ENCODE measurements around the gene CDK11A. TPM values are rescaled to one million over a fixed set of nuclear protein-coding genes. Genes with fewer than 3 reads are reported as not detected.
"Not testable (repeated sequence)": the region's sequence is repeated elsewhere in the genome, so short reads cannot be mapped to it uniquely, and the experiment has no call there.

CDK11A gene
- total RNA-seq, 1 donor from 2014 or later, result 35.6 TPM

DNA sequence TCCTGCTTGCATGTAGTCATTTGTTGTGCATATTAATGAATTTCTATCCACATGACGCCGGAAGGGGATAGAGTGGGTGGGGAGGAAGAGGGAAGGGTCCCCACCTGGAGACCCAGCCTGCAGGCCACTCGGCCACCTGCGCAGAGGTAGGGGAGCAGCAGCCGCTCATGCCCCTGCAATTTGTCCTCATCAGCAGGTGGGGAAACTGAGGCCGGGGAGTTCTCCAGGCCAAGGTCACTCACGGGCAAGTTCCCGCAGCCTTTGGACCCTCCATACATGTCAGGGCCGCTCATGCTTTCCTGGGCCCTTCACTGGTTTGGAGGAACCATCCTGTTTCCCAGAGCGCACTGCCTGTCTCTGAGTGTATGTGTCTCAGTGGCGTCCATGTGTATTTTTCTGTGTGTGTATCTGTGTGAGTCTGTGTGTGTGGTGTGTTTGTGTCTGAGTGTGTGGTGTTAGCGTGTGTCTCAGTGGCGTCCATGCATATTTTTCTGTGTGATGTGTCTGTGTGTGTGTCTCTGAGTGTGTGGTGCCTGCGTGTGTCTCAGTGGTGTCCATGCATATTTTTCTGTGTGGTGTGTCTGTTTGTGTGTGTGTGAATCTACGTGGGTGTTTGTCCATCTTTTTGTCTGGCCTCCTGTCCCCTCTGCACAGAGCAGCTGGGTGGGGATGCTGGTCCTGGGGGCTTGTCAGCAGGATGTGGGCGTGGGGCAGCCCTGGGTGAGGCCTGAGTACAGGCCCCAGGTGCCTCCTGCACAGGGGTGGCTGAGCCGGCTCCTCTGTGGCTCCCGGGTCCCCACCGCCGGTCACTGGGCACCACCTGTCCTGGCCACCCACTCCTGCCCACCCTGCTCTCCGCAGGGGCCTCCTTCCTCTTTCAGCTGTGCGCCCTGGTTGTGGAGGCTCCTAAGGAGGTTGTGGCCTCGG, 27.5 kb downstream of the CDK11A start:
- intact Hi-C loops (cut with DNase I); H3K4me3 ChIP-seq; H3K27ac ChIP-seq; H3K4me1 ChIP-seq; DNase-seq (ENCODE audit: extremely low spot score in 2 of 2); H3K27me3 ChIP-seq; H3K9me3 ChIP-seq; H3K36me3 ChIP-seq: not testable (repeated sequence)

DNA sequence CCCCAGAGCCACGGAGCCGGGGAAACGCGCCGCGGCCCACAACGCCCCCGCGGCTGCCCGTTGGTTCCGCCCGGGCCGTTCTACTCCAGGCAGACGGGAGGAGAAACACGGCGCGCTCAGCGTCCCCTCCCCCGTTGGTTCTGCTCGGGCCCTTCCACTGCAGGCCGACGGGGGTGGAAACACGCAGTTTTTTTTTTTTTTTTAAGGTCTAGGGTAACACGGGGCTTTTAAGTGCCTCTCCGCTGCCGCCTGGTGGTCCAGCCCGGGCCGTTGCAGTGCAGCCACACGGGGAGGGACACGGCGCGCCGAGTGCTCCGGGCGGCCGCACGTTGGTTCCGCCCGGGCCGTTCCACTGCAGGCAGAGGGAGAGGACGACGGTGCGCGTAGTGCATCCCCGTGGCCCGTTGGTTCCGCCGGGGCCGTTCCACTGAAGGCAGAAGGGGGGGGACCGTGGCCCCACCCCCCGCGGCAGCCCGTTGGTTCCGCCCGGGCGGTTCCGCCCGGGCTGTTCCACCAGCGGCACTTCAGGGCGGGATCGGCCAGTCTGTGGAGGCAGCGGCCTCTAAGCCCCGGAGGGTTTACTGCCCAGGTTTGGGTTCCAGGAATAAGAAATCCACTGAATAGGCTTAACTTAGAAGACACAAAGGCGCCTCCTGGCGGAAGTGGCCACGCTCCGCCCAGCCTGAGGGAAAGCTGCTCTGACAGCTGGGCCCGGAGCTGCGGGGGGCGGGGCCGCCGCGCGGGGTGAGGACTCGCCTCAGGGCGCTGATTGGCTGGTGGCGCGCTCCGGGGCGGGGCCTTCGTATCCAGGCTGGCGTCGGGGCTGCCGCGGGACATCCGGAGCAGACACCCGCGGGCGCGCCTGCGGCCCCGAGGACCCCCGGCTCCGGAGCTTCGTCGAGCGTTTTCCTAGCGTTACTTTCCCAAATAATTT, 31.2 kb downstream of the CDK11A start, which contains the start of gene SLC35E2B:
SLC35E2B (minus strand) TSS at position 82 of the 934 bp plus-strand sequence. CDS start 16,096 bp downstream, outside the sequence.
- peak in 1 of 2 donors; percentile 40 for TF ChIP-seq POLR2AphosphoS5 (IDR thresholded peaks at IDR 0.05; ENCODE audit: insufficient read depth in 1 of 2, low read depth in 1 of 2)
- Histone ChIP-seq H3K4me1 (peaks cover 25% of the 10 kb centered on the region), H3K36me3 (peaks cover 0 to 17% of the 10 kb centered on the region in 2 donors), H3K27ac (peak within 1 kb of the TSS; percentile 90), H3K4me3 (peak within 1 kb of the TSS; percentile 42 to 60)
- H3K27me3 ChIP-seq; H3K9me3 ChIP-seq; intact Hi-C loops (cut with DNase I): not testable (repeated sequence)
- DNase-seq (ENCODE audit: extremely low spot score in 2 of 2), result peak in 1 of 2 donors; percentile 14

DNA sequence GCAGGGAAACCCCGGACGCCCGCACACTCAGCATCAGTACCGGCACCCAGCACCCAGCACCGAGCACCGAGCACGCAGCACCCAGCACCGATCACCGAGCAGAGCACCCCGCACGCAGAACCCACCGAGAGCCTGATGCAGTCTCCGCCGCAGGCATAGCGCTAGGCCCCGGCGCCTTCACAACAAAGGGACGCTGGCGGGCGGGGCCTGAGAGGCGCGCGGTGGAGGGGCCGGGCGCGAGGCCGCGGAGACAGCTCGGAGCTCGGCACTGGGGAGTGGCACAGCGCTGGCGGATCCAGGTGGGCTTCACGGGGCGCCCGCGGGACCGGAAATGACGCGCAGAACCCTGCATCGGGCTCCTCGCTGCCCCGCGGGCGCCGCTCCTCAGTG, 31.8 kb downstream of the CDK11A start:
- peaks cover 0 to 17% of the 10 kb centered on the region in 2 donors for H3K36me3 ChIP-seq
- H3K27me3 ChIP-seq; intact Hi-C loops (cut with DNase I); DNase-seq (ENCODE audit: extremely low spot score in 2 of 2); H3K9me3 ChIP-seq: not testable (repeated sequence)
- H3K4me3 ChIP-seq, result peak overlapping the region; percentile 42 to 60
- peaks cover 31% of the 10 kb centered on the region for H3K4me1 ChIP-seq
- peak overlapping the region; percentile 90 for H3K27ac ChIP-seq

DNA sequence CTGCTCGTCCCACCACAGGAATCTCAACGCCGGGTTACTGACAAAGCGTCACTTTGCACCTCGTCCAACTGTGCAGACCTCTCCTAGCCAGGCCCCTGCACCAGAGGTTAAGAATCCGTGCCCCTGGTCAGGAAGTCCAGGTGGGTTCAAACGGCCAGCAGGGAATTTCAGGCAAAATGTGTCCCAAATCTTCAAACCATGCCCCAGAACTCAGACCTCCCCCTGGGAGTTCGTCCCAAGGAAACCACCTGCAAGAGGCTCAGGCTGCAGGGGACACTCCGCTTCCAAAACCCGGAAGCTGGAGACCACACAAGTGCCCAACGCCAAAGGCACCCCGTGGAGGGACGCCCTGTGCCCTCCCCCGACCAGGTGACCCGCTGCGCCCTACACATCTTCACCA, 32.7 kb downstream of the CDK11A start:
- H3K27me3 ChIP-seq; intact Hi-C loops (cut with DNase I); DNase-seq (ENCODE audit: extremely low spot score in 2 of 2); H3K9me3 ChIP-seq: not testable (repeated sequence)
- peak overlapping the region; percentile 68 for H3K27ac ChIP-seq
- H3K4me3 ChIP-seq, result peak overlapping the region in 1 of 2 donors; percentile 35
- peaks cover 40% of the 10 kb centered on the region for H3K4me1 ChIP-seq
- H3K36me3 ChIP-seq, result peaks cover 0 to 17% of the 10 kb centered on the region in 2 donors

DNA sequence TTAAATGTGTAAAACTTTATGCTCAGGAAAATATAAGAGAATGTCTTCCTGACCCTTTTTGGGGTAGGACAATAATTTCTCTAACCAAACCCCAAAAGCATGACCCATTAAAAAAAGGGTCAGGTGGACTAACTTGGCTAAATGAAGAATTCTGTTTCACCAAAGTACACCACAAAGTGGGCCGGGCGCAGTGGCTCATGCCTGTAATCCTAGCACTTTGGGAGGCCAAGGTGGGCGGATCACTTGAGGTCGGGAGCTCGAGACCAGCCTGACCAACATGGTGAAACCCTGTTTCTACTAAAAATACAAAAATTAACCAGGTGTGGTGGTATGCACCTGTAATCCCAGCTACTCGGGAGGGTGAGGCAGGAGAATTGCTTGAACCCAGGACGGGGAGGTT, 34.6 kb downstream of the CDK11A start:
- intact Hi-C loops (cut with DNase I); H3K27ac ChIP-seq: not testable (repeated sequence)

DNA sequence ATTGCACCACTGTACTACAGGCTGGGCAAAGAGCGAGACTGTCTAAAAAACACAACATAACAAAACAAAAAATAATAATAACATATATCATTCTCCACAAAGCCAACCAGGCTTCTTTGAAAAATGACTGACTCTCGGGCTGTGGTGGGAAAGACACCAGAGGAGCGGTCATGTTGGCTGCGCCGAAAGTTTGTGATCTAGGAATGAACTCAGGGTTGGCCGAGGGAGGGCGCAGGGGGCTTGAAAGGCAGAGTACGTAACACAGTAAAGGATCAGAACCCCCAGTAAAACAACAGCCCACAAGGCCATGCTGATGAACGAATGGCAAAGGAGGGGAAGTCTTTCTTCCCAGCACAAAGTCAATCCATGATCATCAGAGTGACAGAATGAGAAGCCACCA, 36.3 kb downstream of the CDK11A start:
- TF ChIP-seq, protein P1, sequence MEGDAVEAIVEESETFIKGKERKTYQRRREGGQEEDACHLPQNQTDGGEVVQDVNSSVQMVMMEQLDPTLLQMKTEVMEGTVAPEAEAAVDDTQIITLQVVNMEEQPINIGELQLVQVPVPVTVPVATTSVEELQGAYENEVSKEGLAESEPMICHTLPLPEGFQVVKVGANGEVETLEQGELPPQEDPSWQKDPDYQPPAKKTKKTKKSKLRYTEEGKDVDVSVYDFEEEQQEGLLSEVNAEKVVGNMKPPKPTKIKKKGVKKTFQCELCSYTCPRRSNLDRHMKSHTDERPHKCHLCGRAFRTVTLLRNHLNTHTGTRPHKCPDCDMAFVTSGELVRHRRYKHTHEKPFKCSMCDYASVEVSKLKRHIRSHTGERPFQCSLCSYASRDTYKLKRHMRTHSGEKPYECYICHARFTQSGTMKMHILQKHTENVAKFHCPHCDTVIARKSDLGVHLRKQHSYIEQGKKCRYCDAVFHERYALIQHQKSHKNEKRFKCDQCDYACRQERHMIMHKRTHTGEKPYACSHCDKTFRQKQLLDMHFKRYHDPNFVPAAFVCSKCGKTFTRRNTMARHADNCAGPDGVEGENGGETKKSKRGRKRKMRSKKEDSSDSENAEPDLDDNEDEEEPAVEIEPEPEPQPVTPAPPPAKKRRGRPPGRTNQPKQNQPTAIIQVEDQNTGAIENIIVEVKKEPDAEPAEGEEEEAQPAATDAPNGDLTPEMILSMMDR (IDR thresholded peaks at IDR 0.05), result no peak
- TF ChIP-seq POLR2AphosphoS5 (IDR thresholded peaks at IDR 0.05; ENCODE audit: insufficient read depth in 1 of 2, low read depth in 1 of 2) (no peak), POLR2A (IDR thresholded peaks at IDR 0.05) (no peak)
- H3K9me3 ChIP-seq, result no peaks in the 10 kb centered on the region
- intact Hi-C loops (cut with DNase I), result no loop called here
- peaks cover 60% of the 10 kb centered on the region for H3K4me1 ChIP-seq
- H3K4me3 ChIP-seq, result no peak overlapping the region
- DNase-seq (ENCODE audit: extremely low spot score in 2 of 2), result no peak
- H3K27me3 ChIP-seq, result no peaks in the 10 kb centered on the region
- H3K36me3 ChIP-seq, result peaks cover 0 to 17% of the 10 kb centered on the region in 2 donors
- H3K27ac ChIP-seq, result no peak overlapping the region

More for the DNA sequence above, 34.6 kb downstream of the CDK11A start:
- not testable (repeated sequence) for H3K27me3 ChIP-seq; H3K4me3 ChIP-seq; DNase-seq (ENCODE audit: extremely low spot score in 2 of 2); H3K9me3 ChIP-seq
- Histone ChIP-seq H3K36me3 (peaks cover 0 to 17% of the 10 kb centered on the region in 2 donors), H3K4me1 (peaks cover 56% of the 10 kb centered on the region)

DNA sequence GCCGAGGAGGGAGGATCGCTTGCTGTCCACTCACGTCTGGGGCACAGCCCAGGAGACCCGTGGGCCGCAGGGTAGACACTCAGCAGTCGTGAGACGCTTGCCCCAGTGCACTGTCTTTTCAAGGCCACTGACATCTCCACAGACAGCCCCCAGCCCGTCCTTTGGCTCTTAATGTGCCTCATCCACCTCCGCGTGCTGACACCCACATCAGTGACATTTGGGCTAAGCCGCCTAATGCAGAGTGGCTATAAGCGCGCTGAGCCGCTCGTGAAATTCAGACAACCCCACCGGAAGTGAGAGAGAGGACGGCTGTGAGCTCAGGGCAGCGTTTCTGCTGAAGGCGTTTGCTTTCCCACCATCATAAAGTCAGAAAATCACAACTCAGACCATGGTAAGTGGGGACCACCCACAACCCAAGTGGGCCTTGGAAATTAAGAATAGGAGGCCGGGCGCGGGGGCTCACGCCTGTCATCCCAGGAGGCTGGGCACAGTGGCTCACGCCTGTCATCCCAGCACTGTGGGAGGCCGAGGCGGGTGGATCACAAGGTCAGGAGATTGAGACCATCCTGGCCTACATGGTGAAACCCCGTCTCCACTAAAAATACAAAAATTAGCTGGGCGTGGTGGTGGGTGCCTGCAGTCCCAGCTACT, 40.0 kb downstream of the CDK11A start:
- intact Hi-C loops (cut with DNase I), result no loop called here
- no peaks in the 10 kb centered on the region for H3K9me3 ChIP-seq
- no peak for TF ChIP-seq POLR2A (IDR thresholded peaks at IDR 0.05)
- no peak for TF ChIP-seq POLR2AphosphoS5 (IDR thresholded peaks at IDR 0.05; ENCODE audit: insufficient read depth in 1 of 2, low read depth in 1 of 2)
- TF ChIP-seq, protein P1 (IDR thresholded peaks at IDR 0.05), result no peak
- peaks cover 55% of the 10 kb centered on the region for H3K4me1 ChIP-seq
- H3K27me3 ChIP-seq, result no peaks in the 10 kb centered on the region
- DNase-seq (ENCODE audit: extremely low spot score in 2 of 2), result no peak
- peaks cover 0 to 6% of the 10 kb centered on the region in 2 donors for H3K36me3 ChIP-seq
- H3K4me3 ChIP-seq, result no peak overlapping the region
- H3K27ac ChIP-seq, result no peak overlapping the region

Measured in vagina (tissue), 2 donors.